ENCODE data around the gene YARS1.

- TF ChIP-seq CTCF (IDR thresholded peaks at IDR 0.05; ENCODE audit: poor library complexity, severe bottlenecking) (no peak), TAF1 (IDR thresholded peaks at IDR 0.05; ENCODE audit: low read depth) (no peak), REST (IDR thresholded peaks at IDR 0.05; ENCODE audit: borderline replicate concordance) (no peak), EP300 (conservative IDR thresholded peaks at IDR 0.05; ENCODE audit: poor library complexity, severe bottlenecking) (no peak), POLR2AphosphoS5 (IDR thresholded peaks at IDR 0.05) (no peak), SMC3 (conservative IDR thresholded peaks at IDR 0.05; ENCODE audit: poor library complexity) (no peak), RAD21 (conservative IDR thresholded peaks at IDR 0.05) (no peak)
Measured at GRCh38 chr1:32725615-32725982, 91.6 kb downstream of the YARS1 start.

Measured in neural cell (in vitro differentiated cells).